Fibroblast of lung (primary cell): ENCODE results near the gene DIS3L2.

Experiments used
- CTCF ChIP-seq, 2 donors: IDR thresholded peaks in 1 of 2; conservative IDR thresholded peaks in 1 of 2; 1 replicate in 1 of 2; 2 replicates in 1 of 2; pipeline ENCODE4 v1.5.1; 2011 to 2012; ENCODE audit warnings: low read length in 2 of 2, control low read depth in 1 of 2, inconsistent platforms in 1 of 2, low read depth in 1 of 2, mild to moderate bottlenecking in 1 of 2
- EZH2 ChIP-seq: IDR thresholded peaks from 2 replicates; pipeline ENCODE4 v1.5.1; 2012; ENCODE audit warnings: low read length, control low read depth, mild to moderate bottlenecking; ENCODE audit errors: missing control alignments

GRCh38 chr2:232229911-232230310 is 268.4 kb downstream of the DIS3L2 start:
- TF ChIP-seq EZH2 (no peak), CTCF (conservative IDR thresholded peaks at IDR 0.05 in 1 of 2, IDR thresholded peaks at IDR 0.05 in 1 of 2; ENCODE audit: low read depth in 1 of 2, low read length in 2 of 2) (no peak)
